HepG2 (cell line): ENCODE results near the gene PHKB.

Experiments used
- ARNT2 ChIP-seq: sonication (generic); formaldehyde crosslinking; IDR thresholded peaks from 2 replicates; pipeline ENCODE4 v1.8.0; 2022; ENCODE audit warnings: mild to moderate bottlenecking, low read depth, missing genetic modification reagents, moderate library complexity
- ATF7 ChIP-seq, 2 experiments: fragments of 450-650 bp in 1 of 2; sonication (generic) in 1 of 2; formaldehyde crosslinking in 1 of 2; IDR thresholded peaks; 2 replicates each; pipeline versions ENCODE4 v1.4.0 to v1.6.1; 2016 to 2020; ENCODE audit warnings: antibody characterized with exemption in 1 of 2, mild to moderate bottlenecking in 1 of 2, missing genetic modification reagents in 1 of 2
- CEBPB ChIP-seq: IDR thresholded peaks from 2 replicates; pipeline ENCODE4 v1.6.1; 2011; ENCODE audit warnings: low read depth, low read length, improper control_type of control experiment, borderline replicate concordance
- CTCF ChIP-seq: sonication (generic); formaldehyde crosslinking; IDR thresholded peaks from 2 replicates; pipeline ENCODE4 v1.5.0; 2020; ENCODE audit warnings: mild to moderate bottlenecking, missing genetic modification reagents, moderate library complexity
- MAX ChIP-seq: IDR thresholded peaks from 2 replicates; pipeline ENCODE4 v1.6.1; 2012; ENCODE audit warnings: inconsistent platforms
- POLR2A ChIP-seq, 2 experiments: IDR thresholded peaks; 2 replicates each; pipeline ENCODE4 v1.6.1; 2011; ENCODE audit warnings: low read depth in 2 of 2, low read length in 2 of 2, mild to moderate bottlenecking in 1 of 2, moderate library complexity in 1 of 2; ENCODE audit not compliant: insufficient read depth in 1 of 2
- STAT6 ChIP-seq: sonication (generic); formaldehyde crosslinking; IDR thresholded peaks from 2 replicates; pipeline ENCODE4 v1.4.0; 2020; ENCODE audit warnings: missing genetic modification reagents, mild to moderate bottlenecking, borderline replicate concordance
- YY1 ChIP-seq: IDR thresholded peaks from 2 replicates; pipeline ENCODE4 v1.6.1; 2011; ENCODE audit warnings: low read length, low read depth, moderate library complexity, mild to moderate bottlenecking; ENCODE audit not compliant: insufficient read depth, insufficient replicate concordance
- ZBTB2 ChIP-seq: sonication (generic); formaldehyde crosslinking; IDR thresholded peaks from 2 replicates; pipeline ENCODE4 v1.8.0; 2022; ENCODE audit warnings: low read depth, missing genetic modification reagents
- ZNF550 ChIP-seq: sonication (generic); formaldehyde crosslinking; IDR thresholded peaks from 2 replicates; pipeline ENCODE4 v1.4.0; 2020; ENCODE audit warnings: mild to moderate bottlenecking, missing genetic modification reagents, borderline replicate concordance
- ZSCAN20 ChIP-seq: sonication (generic); formaldehyde crosslinking; IDR thresholded peaks from 2 replicates; pipeline ENCODE4 v1.4.0; 2020; ENCODE audit warnings: missing genetic modification reagents, mild to moderate bottlenecking, borderline replicate concordance

- TF ChIP-seq ZSCAN20 (CRISPR knock-in tag): no peak
- no peak for TF ChIP-seq MAX
- no peak for TF ChIP-seq STAT6 (CRISPR knock-in tag)
- no peak for TF ChIP-seq YY1
- TF ChIP-seq CEBPB: no peak
- TF ChIP-seq POLR2A (IDR thresholded peaks at IDR 0.05; ENCODE audit: insufficient read depth in 1 of 2, low read depth in 2 of 2, low read length in 2 of 2): no peak
- TF ChIP-seq ARNT2: no peak
- peak; percentile 17; the same call in 1 of the 2 replicates for TF ChIP-seq CTCF (CRISPR knock-in tag)
- no peak for TF ChIP-seq ZNF550 (CRISPR knock-in tag)
- TF ChIP-seq ZBTB2: no peak
- no peak for TF ChIP-seq ATF7 (IDR thresholded peaks at IDR 0.05)
- no peak for TF ChIP-seq ATF7 (CRISPR knock-in tag; IDR thresholded peaks at IDR 0.05)
These were observed 36.3 kb upstream of the PHKB start for GRCh38 chr16:47424846-47425245.
